HepG2 (cell line): ENCODE results near the gene ERMAP. TPM values are rescaled to one million over a fixed set of nuclear protein-coding genes. Genes with fewer than 3 reads are reported as not detected.

Experiments
- ATAC-seq: fragments of 200-7000 bp; cut with Tn5 transposase; 3 replicates; pipeline ENCODE4 v1.9.1; 2020; ENCODE audit warnings: mild to moderate bottlenecking, moderate library complexity
- BruUV-seq: library from RNA; stranded (reverse); fragments of 400-500 nt; replicated peaks from 2 replicates; lab custom pipeline; 2021; lab: Mats Ljungman, UMichigan
- CTCF ChIA-PET: fragments of 300-600 bp; formaldehyde crosslinking; extraction: SDS; loops from one replicate; lab custom pipeline; 2021; ENCODE audit warnings: low total read pairs, inconsistent platforms, low intra/inter-chr PET ratio; lab: Yijun Ruan, JAX
- POLR2A ChIA-PET: fragments of 350-600 bp; sonication (Branson Sonifier 250); formaldehyde crosslinking; loops from one replicate; lab custom pipeline; 2020; ENCODE audit warnings: antibody characterized with exemption, inconsistent platforms; lab: Yijun Ruan, JAX
- DNase-seq: peaks from one replicate; pipeline ENCODE4 v3.0.0-alpha.2; 2015; ENCODE audit warnings: low spot score
- FAIRE-seq: peaks from 3 replicates; lab custom pipeline; 2011; peaks lifted over from hg19 to GRCh38; lab: Jason Lieb, UNC
- H2AFZ ChIP-seq: one replicate; pipeline ENCODE4 v1.6.1; 2011; ENCODE audit warnings: low read length, inconsistent platforms
- H3K27ac ChIP-seq: fragments of 300-600 bp; 3 replicates; pipeline ENCODE4 v1.8.0; 2011; ENCODE audit warnings: mixed run types, mild to moderate bottlenecking, mixed read lengths, low read length, inconsistent platforms; ENCODE audit not compliant: insufficient read depth; ENCODE audit errors: extremely low read length
- H3K27me3 ChIP-seq, 2 experiments: fragments of 200-600 bp in 1 of 2; 2 replicates in 1 of 2; 3 replicates in 1 of 2; pipeline versions ENCODE4 v1.6.0 to v1.8.0; 2011; ENCODE audit warnings: low read length in 2 of 2, mild to moderate bottlenecking in 2 of 2, moderate library complexity in 2 of 2, inconsistent platforms in 1 of 2; ENCODE audit not compliant: insufficient read depth in 2 of 2, control insufficient read depth in 1 of 2
- H3K36me3 ChIP-seq, 2 experiments: fragments of 200-600 bp in 1 of 2; replicated peaks in 1 of 2; 2 replicates in 1 of 2; 3 replicates in 1 of 2; pipeline versions ENCODE4 v1.5.1 to v1.8.0; 2011; ENCODE audit warnings: low read length in 2 of 2, inconsistent platforms in 1 of 2; ENCODE audit not compliant: insufficient read depth in 2 of 2, control insufficient read depth in 1 of 2
- H3K4me1 ChIP-seq: 2 replicates; pipeline ENCODE4 v1.5.1; 2012; ENCODE audit warnings: low read length, inconsistent platforms; ENCODE audit not compliant: insufficient read depth
- H3K4me2 ChIP-seq: 2 replicates; pipeline ENCODE4 v1.6.0; 2011; ENCODE audit warnings: low read depth, low read length, inconsistent platforms
- H3K4me3 ChIP-seq, 3 experiments: fragments of 200-600 bp in 1 of 3; sonication (generic), shearing (Covaris generic) in 1 of 3; replicated peaks in 1 of 3; 2 replicates each; pipeline ENCODE4 v1.5.1; 2011 to 2016; ENCODE audit warnings: low read length in 3 of 3, inconsistent platforms in 2 of 3, low read depth in 2 of 3, mild to moderate bottlenecking in 2 of 3, control low read depth in 1 of 3, mixed read lengths in 1 of 3; ENCODE audit not compliant: insufficient read depth in 1 of 3
- H3K79me2 ChIP-seq: one replicate; pipeline ENCODE4 v1.6.1; 2011; ENCODE audit warnings: low read length, inconsistent platforms; ENCODE audit not compliant: insufficient read depth
- H3K9ac ChIP-seq: 2 replicates; pipeline ENCODE4 v1.6.0; 2011; ENCODE audit warnings: mild to moderate bottlenecking, low read depth, low read length, inconsistent platforms; ENCODE audit not compliant: insufficient read depth
- H3K9me3 ChIP-seq: 2 replicates; pipeline ENCODE4 v1.5.1; 2012; ENCODE audit warnings: mild to moderate bottlenecking, low read length
- H4K20me1 ChIP-seq: 2 replicates; pipeline ENCODE4 v1.6.0; 2011; ENCODE audit warnings: inconsistent platforms, mild to moderate bottlenecking, low read length, moderate library complexity; ENCODE audit not compliant: insufficient read depth
- ADNP ChIP-seq: sonication (generic); formaldehyde crosslinking; IDR thresholded peaks from 2 replicates; pipeline ENCODE4 v1.4.0; 2020; ENCODE audit warnings: missing genetic modification reagents
- HBP1 ChIP-seq: IDR thresholded peaks from 2 replicates; pipeline ENCODE4 v1.6.1; 2016; ENCODE audit warnings: low read depth, control low read depth
- MAX ChIP-seq: IDR thresholded peaks from 2 replicates; pipeline ENCODE4 v1.6.1; 2012; ENCODE audit warnings: inconsistent platforms
- MED1 ChIP-seq: sonication (generic); formaldehyde crosslinking; IDR thresholded peaks from 2 replicates; pipeline ENCODE4 v1.4.0; 2020; ENCODE audit warnings: missing genetic modification reagents
- NONO ChIP-seq, 2 experiments: fragments of 450-650 bp in 1 of 2; sonication (generic) in 1 of 2; formaldehyde crosslinking in 1 of 2; IDR thresholded peaks in 1 of 2; conservative IDR thresholded peaks in 1 of 2; 2 replicates each; pipeline versions ENCODE4 v1.6.1 to v1.8.0; 2017 to 2022; ENCODE audit warnings: mild to moderate bottlenecking in 1 of 2, missing genetic modification reagents in 1 of 2, moderate library complexity in 1 of 2
- PTBP1 ChIP-seq: fragments of 200-400 bp; formaldehyde crosslinking; IDR thresholded peaks from 2 replicates; pipeline ENCODE4 v1.6.1; 2018; ENCODE audit warnings: low read length, low read depth; ENCODE audit not compliant: poor library complexity, severe bottlenecking
- RELA ChIP-seq: sonication (generic); formaldehyde crosslinking; IDR thresholded peaks from 2 replicates; pipeline ENCODE4 v1.4.0; 2020; ENCODE audit warnings: missing genetic modification reagents
- SIN3A ChIP-seq: IDR thresholded peaks from 2 replicates; pipeline ENCODE4 v1.6.1; 2011; ENCODE audit warnings: low read depth, mild to moderate bottlenecking, control low read depth, low read length, borderline replicate concordance
- SIX1 ChIP-seq: sonication (generic); formaldehyde crosslinking; IDR thresholded peaks from 2 replicates; pipeline ENCODE4 v1.4.0; 2020; ENCODE audit warnings: missing genetic modification reagents, borderline replicate concordance
- SMAD3 ChIP-seq: sonication (generic); formaldehyde crosslinking; IDR thresholded peaks from 2 replicates; pipeline ENCODE4 v1.4.0; 2020; ENCODE audit warnings: missing genetic modification reagents
- WGBS: methylation state at CpG from one replicate; pipeline ENCODE4 v1.1.6; 2017; ENCODE audit warnings: low lambda C conversion rate; 5-methylcytosine and 5-hydroxymethylcytosine counted together
- in situ Hi-C: cut with HindIII; loops from 2 replicates; pipeline ENCODE4 v1.10.0; 2017; ENCODE audit warnings: low pct_unique_long_range_greater_than_20kb; ENCODE audit not compliant: extremely low pct_ligation_motif_present
- intact Hi-C: fragments of 100-400 bp; cut with micrococcal nuclease; formaldehyde crosslinking; loops from one replicate; pipeline ENCODE4 v1.10.0; 2022; ENCODE audit not compliant: unreplicated experiment
- polyA plus RNA-seq, 8 experiments: library from polyadenylated mRNA; depleted of rRNA in 3 of 8; stranded (reverse) in 7 of 8; unstranded in 1 of 8; fragments of >200 nt; fragmentation: Illumina TruSeq in 4 of 8; extraction: Trizol in 4 of 8; gene quantifications; 2 replicates each; pipeline versions ENCODE4 v1.2.1 to v1.2.3, GENCODE V29; 2011 to 2016; ENCODE audit warnings: low read depth in 4 of 8, missing spikeins in 1 of 8, mixed read lengths in 1 of 8; ENCODE audit not compliant: insufficient read depth in 1 of 8
- total RNA-seq, 5 experiments: library from RNA; depleted of rRNA; stranded (reverse); fragments of >200 nt; fragmentation: Illumina TruSeq; extraction: Trizol; gene quantifications; 2 replicates each; pipeline ENCODE4 v1.2.3, GENCODE V29; 2016; ENCODE audit warnings: low read depth in 1 of 5
- TF ChIP-seq, protein P1 (sequence below): sonication (generic); formaldehyde crosslinking; IDR thresholded peaks from 2 replicates; pipeline ENCODE4 v1.4.0; 2020; ENCODE audit warnings: missing genetic modification reagents, borderline replicate concordance
- TF ChIP-seq, protein P2 (sequence below): sonication (generic); formaldehyde crosslinking; IDR thresholded peaks from 2 replicates; pipeline ENCODE4 v1.4.0; 2020; ENCODE audit warnings: missing genetic modification reagents

ERMAP gene
- total and polyA plus RNA-seq, 2 of the 13 experiments (the other 11 are each of a cell fraction or from before 2014, with no cell fraction given): 2.2 to 4.4 TPM

DNA sequence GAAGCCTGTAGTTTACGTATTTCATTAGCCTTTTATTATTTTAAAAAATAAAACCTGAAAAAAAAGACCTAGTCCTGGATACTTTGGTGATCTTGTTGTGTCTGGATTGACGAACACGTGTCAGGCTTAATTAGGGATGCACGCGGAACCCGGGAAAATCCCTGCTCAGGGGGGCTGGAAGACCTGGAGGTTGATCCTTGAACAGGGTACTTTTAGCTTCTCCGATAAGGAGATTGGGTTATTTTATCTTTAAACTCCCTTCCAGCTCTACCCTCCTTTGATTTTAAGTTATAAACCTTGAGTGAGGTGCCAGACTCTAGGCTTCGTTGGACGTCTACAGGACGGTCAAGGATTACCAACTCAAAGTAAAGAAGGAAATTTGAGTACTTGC, 28.9 kb downstream of the ERMAP start:
- H3K79me2 ChIP-seq: peaks cover 19% of the 10 kb centered on the region
- H3K9ac ChIP-seq: peak overlapping the region; percentile 91
- intact Hi-C loops (loop anchor here (2.0 kb wide), 2 partner anchors 27 to 79 kb away; partner anchors contain the start of genes C1orf50 and P3H1), in situ Hi-C loops (loop anchor here (5.0 kb wide), 1 partner anchor 56 kb away; no protein-coding TSS in a partner anchor)
- H4K20me1 ChIP-seq: no peaks in the 10 kb centered on the region
- DNase-seq (no peak), ATAC-seq (peak; percentile 19), FAIRE-seq (no peak)
- peak overlapping the region; percentile 81 for H3K4me2 ChIP-seq
- TF ChIP-seq RELA (no peak), MED1 (0 out of 2 replicates have a peak, but pooled peaks have one; percentile 1), ADNP (CRISPR knock-in tag) (no peak), SIX1 (CRISPR knock-in tag) (no peak), SIN3A (0 out of 2 replicates have a peak, but pooled peaks have one; percentile 8), SMAD3 (CRISPR knock-in tag) (peak; percentile 15; the same call in 1 of the 2 replicates), HBP1 (CRISPR knock-in tag) (0 out of 2 replicates have a peak, but pooled peaks have one; percentile 0), NONO (IDR thresholded peaks at IDR 0.05) (no peak), NONO (CRISPR knock-in tag; conservative IDR thresholded peaks at IDR 0.05) (peak; percentile 4; the same call in 1 of the 2 replicates), MAX (peak; percentile 45; the same call in 1 of the 2 replicates), PTBP1 (no peak)
- TF ChIP-seq, protein P1, sequence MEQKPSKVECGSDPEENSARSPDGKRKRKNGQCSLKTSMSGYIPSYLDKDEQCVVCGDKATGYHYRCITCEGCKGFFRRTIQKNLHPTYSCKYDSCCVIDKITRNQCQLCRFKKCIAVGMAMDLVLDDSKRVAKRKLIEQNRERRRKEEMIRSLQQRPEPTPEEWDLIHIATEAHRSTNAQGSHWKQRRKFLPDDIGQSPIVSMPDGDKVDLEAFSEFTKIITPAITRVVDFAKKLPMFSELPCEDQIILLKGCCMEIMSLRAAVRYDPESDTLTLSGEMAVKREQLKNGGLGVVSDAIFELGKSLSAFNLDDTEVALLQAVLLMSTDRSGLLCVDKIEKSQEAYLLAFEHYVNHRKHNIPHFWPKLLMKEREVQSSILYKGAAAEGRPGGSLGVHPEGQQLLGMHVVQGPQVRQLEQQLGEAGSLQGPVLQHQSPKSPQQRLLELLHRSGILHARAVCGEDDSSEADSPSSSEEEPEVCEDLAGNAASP (CRISPR knock-in tag): 0 out of 2 replicates have a peak, but pooled peaks have one; percentile 2
- TF ChIP-seq, protein P2, sequence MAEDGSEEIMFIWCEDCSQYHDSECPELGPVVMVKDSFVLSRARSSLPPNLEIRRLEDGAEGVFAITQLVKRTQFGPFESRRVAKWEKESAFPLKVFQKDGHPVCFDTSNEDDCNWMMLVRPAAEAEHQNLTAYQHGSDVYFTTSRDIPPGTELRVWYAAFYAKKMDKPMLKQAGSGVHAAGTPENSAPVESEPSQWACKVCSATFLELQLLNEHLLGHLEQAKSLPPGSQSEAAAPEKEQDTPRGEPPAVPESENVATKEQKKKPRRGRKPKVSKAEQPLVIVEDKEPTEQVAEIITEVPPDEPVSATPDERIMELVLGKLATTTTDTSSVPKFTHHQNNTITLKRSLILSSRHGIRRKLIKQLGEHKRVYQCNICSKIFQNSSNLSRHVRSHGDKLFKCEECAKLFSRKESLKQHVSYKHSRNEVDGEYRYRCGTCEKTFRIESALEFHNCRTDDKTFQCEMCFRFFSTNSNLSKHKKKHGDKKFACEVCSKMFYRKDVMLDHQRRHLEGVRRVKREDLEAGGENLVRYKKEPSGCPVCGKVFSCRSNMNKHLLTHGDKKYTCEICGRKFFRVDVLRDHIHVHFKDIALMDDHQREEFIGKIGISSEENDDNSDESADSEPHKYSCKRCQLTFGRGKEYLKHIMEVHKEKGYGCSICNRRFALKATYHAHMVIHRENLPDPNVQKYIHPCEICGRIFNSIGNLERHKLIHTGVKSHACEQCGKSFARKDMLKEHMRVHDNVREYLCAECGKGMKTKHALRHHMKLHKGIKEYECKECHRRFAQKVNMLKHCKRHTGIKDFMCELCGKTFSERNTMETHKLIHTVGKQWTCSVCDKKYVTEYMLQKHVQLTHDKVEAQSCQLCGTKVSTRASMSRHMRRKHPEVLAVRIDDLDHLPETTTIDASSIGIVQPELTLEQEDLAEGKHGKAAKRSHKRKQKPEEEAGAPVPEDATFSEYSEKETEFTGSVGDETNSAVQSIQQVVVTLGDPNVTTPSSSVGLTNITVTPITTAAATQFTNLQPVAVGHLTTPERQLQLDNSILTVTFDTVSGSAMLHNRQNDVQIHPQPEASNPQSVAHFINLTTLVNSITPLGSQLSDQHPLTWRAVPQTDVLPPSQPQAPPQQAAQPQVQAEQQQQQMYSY (CRISPR knock-in tag): 0 out of 2 replicates have a peak, but pooled peaks have one; percentile 36
- peak overlapping the region; percentile 93 for H2AFZ ChIP-seq
- WGBS: 6% methylated on average over 10 of the region's 10 CpGs
- ChIA-PET CTCF (no interaction called here), POLR2A (interaction anchor here (0.7 to 2.8 kb wide), 19 partner anchors 8 to 325 kb away, joined by 3 to 37 read pairs (median 5); partner anchors contain the start of genes C1orf50, ERMAP, P3H1 and SVBP)
- peaks cover 2 to 13% of the 10 kb centered on the region in 2 experiments; a peak in 3 of 5 replicates for H3K36me3 ChIP-seq
- H3K9me3 ChIP-seq: no peaks in the 10 kb centered on the region
- H3K27ac ChIP-seq: no peak overlapping the region
- peaks cover 24% of the 10 kb centered on the region for H3K4me1 ChIP-seq
- TSS peak; percentile 91 for BruUV-seq
- no peaks in the 10 kb centered on the region; a peak in 1 of 5 replicates for H3K27me3 ChIP-seq
- H3K4me3 ChIP-seq: peak overlapping the region; percentile 62 to 97 (median 84)
